HG02852 (cell line): Measurements from ENCODE around the gene TERT.

Experiments
- ATAC-seq: cut with Tn5 transposase; IDR thresholded peaks from one replicate; pipeline ENCODE4 v1.9.1; 2021; ENCODE audit warnings: mild to moderate bottlenecking, moderate library complexity; ENCODE audit not compliant: unreplicated experiment

TERT gene

GRCh38 chr5:1209896-1210776 lies 84.7 kb downstream of the TERT start:
- no peak for ATAC-seq

- ATAC-seq, result no peak
These were observed 85.4 kb downstream of the TERT start for GRCh38 chr5:1209489-1209852.

DNA sequence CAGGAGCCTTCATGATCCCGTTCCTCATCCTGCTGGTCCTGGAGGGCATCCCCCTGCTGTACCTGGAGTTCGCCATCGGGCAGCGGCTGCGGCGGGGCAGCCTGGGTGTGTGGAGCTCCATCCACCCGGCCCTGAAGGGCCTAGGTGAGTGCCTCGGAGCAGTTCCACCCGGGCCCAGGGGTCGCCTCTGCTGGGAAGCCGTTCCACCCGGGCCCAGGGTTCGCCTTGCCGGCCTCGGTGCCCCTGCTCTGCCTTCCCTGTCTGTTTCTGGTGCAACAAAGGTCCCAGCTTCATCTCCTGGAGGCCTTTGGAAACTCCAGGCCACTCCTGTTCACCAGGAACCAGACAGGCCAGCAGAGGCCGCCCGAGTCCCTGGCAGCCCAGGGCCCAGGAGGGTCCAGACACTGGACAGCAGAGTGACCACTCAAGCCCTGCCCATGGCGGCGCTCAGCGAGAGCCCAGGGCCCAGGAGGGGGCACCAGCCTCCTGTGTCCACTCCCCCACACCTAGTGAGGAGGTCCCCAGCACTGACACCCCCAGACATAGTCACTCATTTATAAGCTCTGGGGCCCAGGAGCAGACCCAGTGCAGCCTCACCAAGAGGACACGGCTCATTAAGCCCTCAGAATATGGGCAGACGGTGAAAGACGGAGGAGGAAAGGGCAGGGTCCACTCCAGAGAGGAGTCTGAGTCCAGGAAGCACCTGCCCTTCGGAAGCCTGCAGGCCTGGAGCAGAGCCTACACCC lies 86.0 kb downstream of the TERT start:
- no peak for ATAC-seq

GRCh38 chr5:1208221-1208742 lies 86.6 kb downstream of the TERT start:
- ATAC-seq, result no peak

DNA sequence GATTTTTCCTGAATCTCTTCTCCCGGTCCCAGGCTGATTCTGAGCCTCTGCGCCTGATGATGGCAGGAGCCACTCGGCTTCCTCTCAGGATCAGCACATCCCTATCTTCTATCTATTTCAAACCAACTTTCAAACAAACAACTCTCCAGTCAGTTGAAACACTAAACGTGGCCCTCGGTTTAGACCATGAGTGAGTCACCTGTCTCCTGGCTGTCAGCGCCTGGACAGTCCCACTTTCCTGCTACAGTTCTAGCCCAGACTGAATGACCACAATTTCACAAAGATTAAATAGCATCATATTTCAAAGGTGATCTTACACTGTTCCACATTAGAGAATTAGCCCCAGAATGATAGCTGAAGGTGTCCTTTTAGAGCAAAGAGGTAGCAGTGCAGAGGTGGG lies 87.3 kb downstream of the TERT start:
- ATAC-seq, result no peak

DNA sequence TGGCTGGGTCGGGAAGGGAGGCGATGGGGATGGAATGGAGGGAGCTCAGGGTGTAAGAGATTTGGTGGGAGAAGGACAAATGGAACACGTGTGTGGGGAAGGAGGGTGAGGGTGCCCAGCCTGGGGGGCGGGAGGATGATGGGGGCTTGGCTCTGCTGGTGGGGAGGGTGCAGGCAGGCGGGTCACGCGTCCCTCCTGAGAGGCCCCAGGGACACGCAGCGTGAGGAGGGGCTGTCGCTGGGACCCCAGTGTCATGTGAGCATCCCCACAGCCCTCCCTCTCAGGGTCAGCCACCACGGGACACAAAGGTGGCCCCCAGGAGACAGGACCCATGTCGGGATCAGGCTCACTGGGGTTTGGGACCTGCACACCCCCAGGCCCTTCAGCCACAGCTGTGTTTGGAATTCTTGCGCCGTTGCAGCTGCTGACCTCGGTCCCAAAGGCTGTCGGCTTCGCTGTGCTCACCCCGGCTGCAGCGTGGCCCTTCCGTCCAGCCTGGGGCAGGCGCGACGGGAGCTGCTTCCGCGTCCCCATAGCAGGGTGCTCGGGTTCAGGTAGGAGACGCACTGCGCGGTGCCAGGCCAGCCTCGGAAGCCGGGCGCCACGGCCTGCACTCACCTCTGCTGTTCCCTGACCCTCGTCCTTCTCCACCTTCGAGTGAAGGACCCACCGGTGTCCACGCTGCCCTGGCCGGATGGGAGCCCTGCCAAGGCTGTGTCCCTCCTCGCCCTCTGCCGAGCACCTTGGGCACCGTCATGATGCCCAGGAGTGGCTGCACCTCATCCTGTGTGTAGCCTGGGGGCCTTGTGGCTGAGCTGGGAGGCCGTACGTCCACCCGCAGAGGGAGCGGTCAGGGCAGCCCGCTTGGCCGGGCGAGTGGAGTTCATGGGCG lies 88.1 kb downstream of the TERT start:
- no peak for ATAC-seq

- ATAC-seq, result no peak
These were observed 89.3 kb downstream of the TERT start for GRCh38 chr5:1205255-1206180.

DNA sequence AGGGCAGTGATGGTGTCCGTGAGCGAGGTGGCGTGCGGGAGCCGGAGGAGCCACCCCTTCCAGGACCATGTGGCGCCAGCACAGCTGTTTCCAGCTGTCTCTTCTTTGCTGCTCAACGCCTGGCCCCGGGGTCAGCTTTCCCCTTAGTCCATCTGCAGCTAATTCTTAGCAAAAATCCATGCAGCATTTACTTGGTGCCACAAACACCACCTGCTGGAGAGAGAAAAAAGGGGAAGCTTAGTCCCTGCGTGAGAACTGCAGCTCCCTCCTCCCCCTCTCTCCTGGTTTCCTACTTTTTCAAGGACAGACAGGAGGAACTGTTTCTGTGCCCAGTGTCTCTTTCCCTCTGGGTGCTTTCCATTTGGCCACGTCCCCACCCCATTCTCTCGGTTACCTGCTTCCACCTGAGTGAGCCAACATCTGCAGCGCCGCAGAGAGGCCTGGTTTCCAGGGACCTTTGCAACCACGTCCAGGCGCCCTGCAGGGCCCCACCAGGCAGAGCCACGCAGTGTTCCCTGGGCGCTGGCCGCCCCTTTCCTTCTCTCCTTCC lies 90.1 kb downstream of the TERT start:
- no peak for ATAC-seq

GRCh38 chr5:1203968-1204692 lies 90.7 kb downstream of the TERT start:
- no peak for ATAC-seq

GRCh38 chr5:1203311-1203967 lies 91.4 kb downstream of the TERT start:
- ATAC-seq, result no peak
